ENCODE measurements around the gene SRGAP2B.
"Not testable (repeated sequence)": the region's sequence is repeated elsewhere in the genome, so short reads cannot be mapped to it uniquely, and the experiment has no call there.

- TF ChIP-seq CTCF, POLR2AphosphoS5 (IDR thresholded peaks at IDR 0.05): not testable (repeated sequence)
Measured at GRCh38 chr1:145144264-145144913, 49.3 kb upstream of the SRGAP2B start.

Data from esophagus muscularis mucosa (tissue), 3 donors.